Raji (cell line): ENCODE measurements around the gene STX16.

Source experiments
- POLR2A ChIP-seq: IDR thresholded peaks from 2 replicates; pipeline ENCODE4 v1.6.1; 2011; ENCODE audit warnings: low read depth, low read length, control low read depth; ENCODE audit not compliant: insufficient read depth

STX16 gene

DNA sequence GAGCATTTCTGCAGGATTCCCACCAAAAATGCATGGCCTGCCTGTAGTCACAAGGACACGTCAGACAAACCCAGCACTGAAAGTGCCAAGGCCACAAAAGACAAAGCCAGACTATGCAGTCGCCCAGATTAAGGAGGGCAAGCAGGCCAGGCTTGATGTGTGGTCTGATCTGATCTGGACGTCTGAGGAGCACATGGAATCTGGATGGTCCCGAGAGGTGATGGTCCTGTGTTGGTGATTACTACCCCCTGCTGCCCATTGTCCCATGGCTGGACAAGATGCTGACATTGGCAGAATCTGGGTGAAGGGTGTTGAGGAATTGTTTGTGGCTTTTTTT is 58.6 kb downstream of the STX16 start:
- no peak for TF ChIP-seq POLR2A

- TF ChIP-seq POLR2A: no peak
Measured at GRCh38 chr20:58710481-58711265, 59.6 kb downstream of the STX16 start.

DNA sequence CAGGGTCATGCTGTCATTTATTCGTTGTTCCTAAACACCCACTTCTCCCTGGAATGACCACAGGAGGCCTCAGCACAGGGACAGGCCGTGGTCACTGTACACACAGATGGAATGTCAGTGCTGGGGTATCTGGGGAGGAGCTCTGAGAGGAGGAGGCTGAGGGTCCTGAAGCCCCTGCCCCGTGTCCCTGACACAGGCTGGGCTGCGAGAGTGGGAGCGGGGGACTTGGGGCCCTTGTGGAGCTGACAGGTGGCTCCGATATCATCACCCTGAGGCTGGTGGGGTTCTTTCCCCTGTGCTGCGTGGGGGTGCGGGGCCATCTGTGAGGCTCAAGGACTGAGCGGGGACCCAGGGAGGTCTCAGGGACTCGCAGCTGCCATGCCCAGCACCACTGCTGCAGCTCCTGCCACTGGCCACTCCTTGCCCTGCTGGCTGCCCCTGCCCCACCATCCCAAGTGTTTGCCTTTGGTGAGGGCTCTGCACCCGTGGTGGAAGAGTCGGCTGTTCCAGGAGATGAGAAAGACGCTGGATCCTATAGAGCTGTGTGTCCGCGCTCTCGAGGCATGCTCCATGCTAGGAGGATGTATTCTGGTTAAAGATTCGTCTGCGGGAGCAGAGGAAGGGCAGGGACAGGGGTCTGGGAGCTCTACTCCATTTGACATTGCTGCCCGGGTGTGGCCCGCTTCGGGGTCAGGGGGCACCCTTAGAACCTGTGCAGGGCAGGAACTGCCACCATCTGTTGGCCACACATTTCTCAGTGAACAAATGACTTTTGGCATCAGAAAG is 60.4 kb downstream of the STX16 start:
- no peak for TF ChIP-seq POLR2A

- TF ChIP-seq POLR2A: no peak
Measured at GRCh38 chr20:58712151-58712791, 61.2 kb downstream of the STX16 start.

GRCh38 chr20:58712806-58713731 is 62.0 kb downstream of the STX16 start:
- no peak for TF ChIP-seq POLR2A

DNA sequence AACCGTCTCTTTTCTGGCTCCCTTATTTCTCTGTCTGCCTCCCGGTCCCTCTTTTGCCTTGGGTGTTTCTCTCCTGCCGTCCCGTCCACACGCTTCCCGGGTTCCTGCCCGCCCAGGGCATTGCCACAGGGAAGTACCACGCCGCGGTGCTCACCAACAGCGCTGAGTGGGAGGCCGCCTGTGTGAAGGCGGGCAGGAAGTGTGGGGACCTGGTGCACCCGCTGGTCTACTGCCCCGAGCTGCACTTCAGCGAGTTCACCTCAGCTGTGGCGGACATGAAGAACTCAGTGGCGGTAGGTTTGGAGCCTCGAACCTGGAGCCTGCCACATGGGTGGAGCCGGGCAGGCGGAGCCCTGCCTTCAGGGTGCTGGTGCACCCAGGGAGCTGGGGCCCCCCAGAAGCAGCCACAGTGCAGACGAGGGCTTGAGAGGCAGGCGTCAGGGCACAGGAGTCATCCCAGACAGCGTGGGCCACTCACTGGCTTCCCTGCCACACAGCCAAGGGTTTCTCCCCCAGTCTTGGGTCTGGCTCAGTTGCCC is 62.8 kb downstream of the STX16 start:
- TF ChIP-seq POLR2A: no peak

GRCh38 chr20:58714340-58714922 is 63.3 kb downstream of the STX16 start:
- TF ChIP-seq POLR2A: no peak

DNA sequence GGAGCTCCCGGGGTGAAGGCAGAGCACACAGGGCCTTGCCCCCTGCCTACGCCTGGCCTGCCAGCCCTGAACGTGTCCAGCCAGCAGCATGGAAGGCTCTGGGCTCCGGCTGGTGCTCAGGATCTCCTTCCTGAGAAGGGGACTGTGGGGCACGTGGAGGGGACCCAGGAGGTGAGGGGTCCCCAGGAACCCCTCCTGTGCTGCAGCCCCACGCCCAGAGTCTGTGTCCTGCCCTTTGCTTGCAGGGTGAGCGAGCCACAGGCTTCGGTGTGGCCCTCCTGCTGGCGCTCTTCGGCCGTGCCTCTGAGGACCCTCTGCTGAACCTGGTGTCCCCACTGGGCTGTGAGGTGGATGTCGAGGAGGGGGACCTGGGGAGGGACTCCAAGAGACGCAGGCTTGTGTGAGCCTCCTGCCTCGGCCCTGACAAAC is 63.9 kb downstream of the STX16 start:
- TF ChIP-seq POLR2A: no peak

GRCh38 chr20:58715391-58715800 is 64.3 kb downstream of the STX16 start:
- TF ChIP-seq POLR2A: no peak

DNA sequence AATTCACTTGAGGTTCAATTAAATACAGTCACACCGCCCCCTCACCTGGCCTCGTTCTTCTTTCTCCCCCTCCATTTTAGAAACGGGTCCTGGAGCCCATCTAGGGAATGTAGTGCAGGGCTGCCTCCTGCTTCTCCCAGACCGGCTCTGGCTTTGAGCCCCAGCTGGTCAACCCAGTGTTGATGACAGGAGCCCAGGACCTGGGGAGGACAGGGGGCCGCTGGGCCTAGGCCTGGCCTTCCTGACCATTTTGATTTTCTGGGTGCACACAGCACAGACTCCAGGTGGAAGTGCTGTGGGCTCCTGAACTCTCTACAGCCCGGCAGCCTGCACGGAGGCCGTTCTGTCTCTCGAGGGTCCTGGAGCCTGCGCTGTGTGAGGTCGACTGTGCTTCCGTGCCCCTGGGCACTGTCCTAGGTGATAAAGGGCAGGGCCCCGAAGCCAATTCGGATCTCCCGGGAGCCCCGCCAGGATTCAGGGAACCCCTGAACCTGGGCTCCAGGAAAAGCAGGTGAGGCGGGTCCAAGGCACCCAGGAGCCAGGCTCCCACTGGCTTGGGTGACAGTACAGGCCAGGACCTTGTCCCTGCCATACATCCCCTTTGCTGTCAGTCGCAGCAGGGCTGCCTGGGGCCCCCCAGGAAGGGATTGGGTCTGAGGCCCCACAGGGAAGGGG is 64.9 kb downstream of the STX16 start:
- TF ChIP-seq POLR2A: no peak

GRCh38 chr20:58716476-58717277 is 65.6 kb downstream of the STX16 start:
- no peak for TF ChIP-seq POLR2A

GRCh38 chr20:58717278-58718091 is 66.4 kb downstream of the STX16 start:
- no peak for TF ChIP-seq POLR2A
